ENCODE measurements around the gene ZC3H11A.

The ZC3H11A gene

GRCh38 chr1:203843435-203843834 is 48.0 kb downstream of the ZC3H11A start:
- Histone ChIP-seq H2AK5ac (ENCODE audit: low read depth, low read length) (no peak overlapping the region), H2BK5ac (ENCODE audit: low read length) (no peak overlapping the region), H2BK15ac (ENCODE audit: low read length) (no peak overlapping the region), H3K4me3 (ENCODE audit: low read length in 2 of 2) (no peak overlapping the region), H3K79me1 (ENCODE audit: low read depth, low read length) (peaks cover 3% of the 10 kb centered on the region), H3K36me3 (replicated peaks in 1 of 2; ENCODE audit: control insufficient read depth in 2 of 2, insufficient read depth in 2 of 2, low read length in 2 of 2) (peaks cover 18 to 92% of the 10 kb centered on the region in 2 donors), H3K27ac (replicated peaks; ENCODE audit: low read length) (no peak overlapping the region), H3K4ac (ENCODE audit: low read length) (no peak overlapping the region), H3K18ac (ENCODE audit: low read length) (no peak overlapping the region), H2BK12ac (ENCODE audit: low read length) (no peak overlapping the region), H3K23ac (ENCODE audit: low read depth, low read length, poor library complexity) (no peak overlapping the region), H3K27me3 (ENCODE audit: control insufficient read depth in 3 of 3, insufficient read depth in 3 of 3, low read depth in 1 of 3, low read length in 3 of 3) (no peaks in the 10 kb centered on the region), H4K91ac (ENCODE audit: low read depth, low read length, poor library complexity) (no peak overlapping the region), H2AFZ (ENCODE audit: low read length) (no peak overlapping the region), H2BK120ac (ENCODE audit: low read depth, low read length) (no peak overlapping the region), H3K9me3 (replicated peaks in 1 of 2; ENCODE audit: control insufficient read depth in 2 of 2, insufficient read depth in 1 of 2, low read depth in 1 of 2, low read length in 2 of 2) (peaks cover 1 to 4% of the 10 kb centered on the region in 2 donors), H3K9ac (ENCODE audit: low read depth, low read length, poor library complexity) (no peak overlapping the region), H3K4me1 (ENCODE audit: control insufficient read depth in 2 of 2, insufficient read depth in 1 of 2, low read depth in 1 of 2, low read length in 2 of 2) (no peaks in the 10 kb centered on the region), H3K14ac (ENCODE audit: low read length) (no peak overlapping the region), H3K4me2 (ENCODE audit: insufficient read depth, low read length, poor library complexity, severe bottlenecking) (no peak overlapping the region), H4K8ac (ENCODE audit: low read depth, low read length) (no peak overlapping the region)
- DNase-seq (ENCODE audit: low spot score), result no peak
- no CpG with 5 or more reads among the region's 1 CpG for WGBS, 2 donors (ENCODE audit: extremely low coverage in 2 of 2, insufficient read length in 2 of 2, insufficient replicate concordance in 1 of 2)

Small RNAs within 50 kb of the gene (small RNA-seq; reads per million reads assigned to genes)
- gene ZC3H11A (ENCODE audit: insufficient read depth), result 9.5 reads per million, percentile 54 among the genes with 10 or more reads in this experiment
